Osteoblast (primary cell): Measurements from ENCODE around the gene ELAVL1. TPM values are rescaled to one million over a fixed set of nuclear protein-coding genes. Genes with fewer than 3 reads are reported as not detected.

ENCODE experiments used
- DNase-seq: peaks from one replicate; pipeline ENCODE4 v3.0.0; 2011; ENCODE audit warnings: low spot score, mixed read lengths; ENCODE audit not compliant: insufficient read length; ENCODE audit errors: missing footprints
- H2AFZ ChIP-seq: 2 replicates; pipeline ENCODE4 v1.6.0; 2011; ENCODE audit warnings: mild to moderate bottlenecking, low read length
- H3K27ac ChIP-seq: 2 replicates; pipeline ENCODE4 v1.5.1; 2011; ENCODE audit warnings: mild to moderate bottlenecking, low read depth, low read length, moderate library complexity
- H3K27me3 ChIP-seq: 2 replicates; pipeline ENCODE4 v1.6.0; 2012; ENCODE audit warnings: mild to moderate bottlenecking, control low read depth, inconsistent platforms, low read length, moderate library complexity; ENCODE audit not compliant: insufficient read depth
- H3K36me3 ChIP-seq: 2 replicates; pipeline ENCODE4 v1.5.1; 2011; ENCODE audit warnings: mild to moderate bottlenecking, low read length, control low read depth, moderate library complexity; ENCODE audit not compliant: insufficient read depth
- H3K4me1 ChIP-seq: 2 replicates; pipeline ENCODE4 v1.5.1; 2011; ENCODE audit warnings: mild to moderate bottlenecking, low read length, control low read depth, moderate library complexity; ENCODE audit not compliant: insufficient read depth
- H3K4me2 ChIP-seq: 2 replicates; pipeline ENCODE4 v1.6.0; 2011; ENCODE audit warnings: mild to moderate bottlenecking, low read length; ENCODE audit not compliant: insufficient read depth
- H3K4me3 ChIP-seq: fragments of 200-600 bp; sonication (generic); 3 replicates; pipeline ENCODE4 v1.5.1; 2012; ENCODE audit warnings: mild to moderate bottlenecking, low read length, inconsistent platforms; ENCODE audit not compliant: insufficient read depth
- H3K79me2 ChIP-seq: 2 replicates; pipeline ENCODE4 v1.6.0; 2012; ENCODE audit warnings: mild to moderate bottlenecking, low read length, control low read depth, inconsistent platforms; ENCODE audit not compliant: insufficient read depth
- H3K9me3 ChIP-seq: 2 replicates; pipeline ENCODE4 v1.5.1; 2011; ENCODE audit warnings: low read depth, low read length, control low read depth
- H4K20me1 ChIP-seq: 2 replicates; pipeline ENCODE4 v1.6.0; 2012; ENCODE audit warnings: mild to moderate bottlenecking, low read length, control low read depth; ENCODE audit not compliant: insufficient read depth
- CTCF ChIP-seq: IDR thresholded peaks from 2 replicates; pipeline ENCODE4 v1.5.1; 2011; ENCODE audit warnings: mild to moderate bottlenecking, low read depth, low read length, moderate library complexity; ENCODE audit errors: extremely low read depth
- total RNA-seq: library from RNA; depleted of rRNA; stranded (reverse); fragments of >200 nt; gene quantifications from 2 replicates; pipeline ENCODE4 v1.2.3, GENCODE V29; 2012

Gene ELAVL1
- total RNA-seq, 1 donor, result 25.7 TPM

DNA sequence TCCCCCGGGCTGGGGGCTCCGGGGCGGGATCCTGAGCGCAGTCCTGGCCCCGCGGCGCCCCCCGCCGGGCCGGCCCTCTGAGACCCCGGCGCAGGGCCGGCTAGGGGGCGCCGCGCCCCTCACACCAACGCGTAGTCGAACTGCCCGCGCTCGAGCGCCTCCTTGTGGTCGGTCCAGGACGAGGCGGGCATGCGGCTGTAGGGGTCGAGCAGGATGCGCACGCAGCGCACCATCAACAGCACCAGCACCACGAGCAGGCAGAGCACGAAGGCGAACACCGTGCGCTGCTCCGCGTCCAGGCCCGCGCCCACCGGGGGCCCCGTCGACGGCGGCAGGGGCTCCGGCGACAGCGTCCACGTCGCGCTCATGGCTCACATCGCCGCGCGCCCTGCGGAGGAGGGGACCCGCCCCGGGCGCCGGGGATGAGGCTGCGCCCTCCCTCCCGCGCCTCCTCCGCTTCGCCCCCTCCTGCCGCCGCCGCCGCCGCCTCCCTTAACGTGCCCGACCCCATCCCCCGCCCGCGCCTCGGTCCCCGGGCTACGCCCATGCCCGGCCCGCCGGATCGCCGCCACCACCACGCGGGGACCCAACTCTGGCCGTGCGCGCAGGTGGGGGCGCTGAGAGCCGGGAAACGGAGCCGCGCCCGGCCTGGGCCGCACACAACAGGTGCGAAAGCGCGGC, 80.1 kb downstream of the ELAVL1 start:
- DNase-seq, result peak; percentile 99
- H3K4me1 ChIP-seq, result peaks cover 35% of the 10 kb centered on the region
- no peaks in the 10 kb centered on the region for H3K9me3 ChIP-seq
- H3K4me3 ChIP-seq, result peak overlapping the region; percentile 56
- H3K27me3 ChIP-seq, result no peaks in the 10 kb centered on the region
- TF ChIP-seq CTCF, result peak; percentile 66
- H3K4me2 ChIP-seq, result peak overlapping the region; percentile 55
- peaks cover 9% of the 10 kb centered on the region for H4K20me1 ChIP-seq
- H3K36me3 ChIP-seq, result peaks cover 14% of the 10 kb centered on the region
- H3K79me2 ChIP-seq, result peaks cover 17% of the 10 kb centered on the region
- no peak overlapping the region for H2AFZ ChIP-seq
- H3K27ac ChIP-seq, result no peak overlapping the region

GRCh38 chr19:7924651-7925170, 80.7 kb downstream of the ELAVL1 start:
- no peak overlapping the region for H3K4me3 ChIP-seq
- DNase-seq, result peak; percentile 76
- peak overlapping the region; percentile 55 for H3K4me2 ChIP-seq
- no peaks in the 10 kb centered on the region for H3K27me3 ChIP-seq
- H4K20me1 ChIP-seq, result peaks cover 9% of the 10 kb centered on the region
- peaks cover 38% of the 10 kb centered on the region for H3K4me1 ChIP-seq
- H3K9me3 ChIP-seq, result no peaks in the 10 kb centered on the region
- H3K79me2 ChIP-seq, result peaks cover 17% of the 10 kb centered on the region
- TF ChIP-seq CTCF, result no peak
- H3K27ac ChIP-seq, result no peak overlapping the region
- no peak overlapping the region for H2AFZ ChIP-seq
- peaks cover 14% of the 10 kb centered on the region for H3K36me3 ChIP-seq

DNA sequence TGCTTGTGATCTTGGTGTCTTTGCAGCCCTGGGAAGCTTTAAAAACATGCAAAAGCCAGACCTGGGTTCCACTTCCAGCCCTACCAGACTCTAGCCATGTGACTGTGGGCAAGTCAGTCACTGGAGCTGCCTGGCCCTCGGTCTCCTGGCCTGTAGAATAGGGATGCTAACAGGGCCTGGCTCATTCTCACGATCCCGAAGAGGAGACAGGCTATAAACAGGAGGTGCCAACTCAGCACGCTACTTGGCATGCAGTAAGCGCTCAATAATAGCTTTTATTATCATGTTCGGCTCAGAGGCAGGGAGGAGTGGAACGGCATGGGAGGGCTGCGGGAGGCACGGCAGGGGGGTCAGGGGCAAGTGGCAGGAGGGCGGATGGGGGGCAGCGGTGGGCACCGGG, 81.2 kb downstream of the ELAVL1 start:
- no peak overlapping the region for H3K27ac ChIP-seq
- peak; percentile 87 for DNase-seq
- H3K36me3 ChIP-seq, result peaks cover 14% of the 10 kb centered on the region
- peaks cover 9% of the 10 kb centered on the region for H4K20me1 ChIP-seq
- H3K27me3 ChIP-seq, result no peaks in the 10 kb centered on the region
- no peak for TF ChIP-seq CTCF
- H2AFZ ChIP-seq, result no peak overlapping the region
- H3K4me3 ChIP-seq, result no peak overlapping the region
- H3K4me2 ChIP-seq, result no peak overlapping the region
- peaks cover 17% of the 10 kb centered on the region for H3K79me2 ChIP-seq
- peaks cover 36% of the 10 kb centered on the region for H3K4me1 ChIP-seq
- H3K9me3 ChIP-seq, result no peaks in the 10 kb centered on the region

GRCh38 chr19:7923295-7924191, 81.9 kb downstream of the ELAVL1 start:
- TF ChIP-seq CTCF, result no peak
- Histone ChIP-seq H2AFZ (no peak overlapping the region), H3K27ac (no peak overlapping the region), H3K79me2 (peaks cover 17% of the 10 kb centered on the region), H3K4me1 (peaks cover 29% of the 10 kb centered on the region), H3K36me3 (peaks cover 14% of the 10 kb centered on the region), H4K20me1 (peaks cover 9% of the 10 kb centered on the region), H3K9me3 (no peaks in the 10 kb centered on the region), H3K4me3 (no peak overlapping the region), H3K27me3 (peaks cover 4% of the 10 kb centered on the region), H3K4me2 (no peak overlapping the region)
- peak; percentile 76 for DNase-seq
